ENCODE measurements around the gene PDAP1.

PDAP1 gene

GRCh38 chr7:99424932-99425730 lies 16.7 kb upstream of the PDAP1 start:
- TF ChIP-seq CTCF (IDR thresholded peaks at IDR 0.05; ENCODE audit: extremely low read depth, missing control alignments), result no peak
- no peak for DNase-seq (ENCODE audit: low spot score)

GRCh38 chr7:99422625-99423024 lies 14.2 kb upstream of the PDAP1 start:
- TF ChIP-seq CTCF (IDR thresholded peaks at IDR 0.05; ENCODE audit: extremely low read depth, missing control alignments), result no peak
- no peak for DNase-seq (ENCODE audit: low spot score)

GRCh38 chr7:99422186-99422585 lies 13.8 kb upstream of the PDAP1 start:
- TF ChIP-seq CTCF (IDR thresholded peaks at IDR 0.05; ENCODE audit: extremely low read depth, missing control alignments), result no peak
- no peak for DNase-seq (ENCODE audit: low spot score)

GRCh38 chr7:99420986-99421385 lies 12.6 kb upstream of the PDAP1 start:
- TF ChIP-seq CTCF (IDR thresholded peaks at IDR 0.05; ENCODE audit: extremely low read depth, missing control alignments), result no peak
- DNase-seq (ENCODE audit: low spot score), result no peak

- no peak for TF ChIP-seq CTCF (IDR thresholded peaks at IDR 0.05; ENCODE audit: extremely low read depth, missing control alignments)
- DNase-seq (ENCODE audit: low spot score), result no peak
Observed at GRCh38 chr7:99420213-99420612, 11.8 kb upstream of the PDAP1 start.

GRCh38 chr7:99419323-99420021 lies 11.1 kb upstream of the PDAP1 start:
- TF ChIP-seq CTCF (IDR thresholded peaks at IDR 0.05; ENCODE audit: extremely low read depth, missing control alignments), result no peak
- no peak for DNase-seq (ENCODE audit: low spot score)

- no peak for TF ChIP-seq CTCF (IDR thresholded peaks at IDR 0.05; ENCODE audit: extremely low read depth, missing control alignments)
- no peak for DNase-seq (ENCODE audit: low spot score)
Observed at GRCh38 chr7:99418260-99418659, 9.9 kb upstream of the PDAP1 start.
